GM21529 (cell line): ENCODE results near the gene ETV6.

Experiments
- ATAC-seq: cut with Tn5 transposase; IDR thresholded peaks from one replicate; pipeline ENCODE4 v1.9.1; 2021; ENCODE audit not compliant: unreplicated experiment

The ETV6 gene

GRCh38 chr12:11642785-11643184 lies 6.7 kb upstream of the ETV6 start:
- ATAC-seq, result no peak

GRCh38 chr12:11645391-11645790 lies 4.1 kb upstream of the ETV6 start:
- no peak for ATAC-seq

GRCh38 chr12:11648514-11649412 lies 711 bp upstream of the ETV6 start:
- ATAC-seq, result peak; percentile 28

GRCh38 chr12:11650286-11651281 lies 1.1 kb downstream of the ETV6 start:
- no peak for ATAC-seq

- no peak for ATAC-seq
These were observed 1.9 kb downstream of the ETV6 start for GRCh38 chr12:11651381-11651780.

GRCh38 chr12:11651785-11652184 lies 2.3 kb downstream of the ETV6 start:
- no peak for ATAC-seq

- ATAC-seq, result peak; percentile 32
These were observed 3.0 kb downstream of the ETV6 start for GRCh38 chr12:11652351-11653040.

- peak; percentile 23 for ATAC-seq
These were observed 3.8 kb downstream of the ETV6 start for GRCh38 chr12:11653215-11653753.

GRCh38 chr12:11654338-11654737 lies 4.9 kb downstream of the ETV6 start:
- ATAC-seq, result no peak

- no peak for ATAC-seq
These were observed 5.3 kb downstream of the ETV6 start for GRCh38 chr12:11654802-11655201.

- no peak for ATAC-seq
These were observed 6.4 kb downstream of the ETV6 start for GRCh38 chr12:11655842-11656241.

- no peak for ATAC-seq
These were observed 7.1 kb downstream of the ETV6 start for GRCh38 chr12:11656550-11656949.

GRCh38 chr12:11657511-11657910 lies 8.0 kb downstream of the ETV6 start:
- no peak for ATAC-seq

GRCh38 chr12:11658791-11659190 lies 9.3 kb downstream of the ETV6 start:
- ATAC-seq, result no peak

- no peak for ATAC-seq
These were observed 11.2 kb downstream of the ETV6 start for GRCh38 chr12:11660624-11661023.

- ATAC-seq, result no peak
These were observed 12.1 kb downstream of the ETV6 start for GRCh38 chr12:11661491-11662089.

- no peak for ATAC-seq
These were observed 12.9 kb downstream of the ETV6 start for GRCh38 chr12:11662369-11662768.

- ATAC-seq, result no peak
These were observed 13.7 kb downstream of the ETV6 start for GRCh38 chr12:11663130-11663529.

GRCh38 chr12:11664101-11664500 lies 14.6 kb downstream of the ETV6 start:
- no peak for ATAC-seq
